ENCODE results near the gene RHEX. TPM values are rescaled to one million over a fixed set of nuclear protein-coding genes. Genes with fewer than 3 reads are reported as not detected.

RHEX gene
- total RNA-seq, 1 donor from 2014 or later, result 34.8 TPM

DNA sequence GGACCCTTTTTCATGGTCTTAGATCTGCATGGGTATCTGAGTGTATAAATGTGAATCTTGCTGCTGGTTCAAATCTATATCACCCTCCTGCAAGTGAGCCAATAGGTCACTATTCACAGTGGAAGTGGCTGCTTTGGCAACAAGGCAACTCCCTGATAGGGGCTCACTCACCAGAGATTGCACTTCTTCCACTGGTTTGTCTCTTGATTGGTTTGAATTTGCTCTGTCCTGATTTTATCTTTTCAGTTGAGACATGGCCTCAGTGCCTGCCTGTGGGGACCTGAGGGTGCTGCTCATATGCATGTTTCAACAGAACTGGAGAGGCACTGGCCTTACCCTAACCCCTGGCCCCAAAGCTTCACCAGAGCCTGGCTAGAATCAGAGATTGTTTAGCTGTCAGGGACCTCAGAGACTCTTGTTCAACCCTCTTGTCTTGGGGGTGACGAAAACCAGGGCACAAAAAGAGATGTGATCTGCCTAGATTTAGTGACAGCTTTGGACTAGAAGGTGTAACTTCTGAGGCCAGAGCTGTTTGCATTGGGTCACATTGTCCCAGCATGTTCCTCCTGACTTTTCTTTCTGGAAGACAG lies 47.3 kb downstream of the RHEX start:
- H3K36me3 Mint-ChIP-seq (ENCODE audit: low read depth), result peaks cover 5% of the 10 kb centered on the region
- intact Hi-C loops (cut with micrococcal nuclease), result no loop called here
- ATAC-seq (ENCODE audit: low read depth) (no peak), DNase-seq (no peak)
- ChIA-PET POLR2A (no interaction called here), CTCF (interaction anchor here (1.1 to 8.7 kb wide), 3 partner anchors 38 to 115 kb away, joined by 3 to 154 read pairs (median 4); no protein-coding TSS in a partner anchor)
- TF ChIP-seq, protein P1, sequence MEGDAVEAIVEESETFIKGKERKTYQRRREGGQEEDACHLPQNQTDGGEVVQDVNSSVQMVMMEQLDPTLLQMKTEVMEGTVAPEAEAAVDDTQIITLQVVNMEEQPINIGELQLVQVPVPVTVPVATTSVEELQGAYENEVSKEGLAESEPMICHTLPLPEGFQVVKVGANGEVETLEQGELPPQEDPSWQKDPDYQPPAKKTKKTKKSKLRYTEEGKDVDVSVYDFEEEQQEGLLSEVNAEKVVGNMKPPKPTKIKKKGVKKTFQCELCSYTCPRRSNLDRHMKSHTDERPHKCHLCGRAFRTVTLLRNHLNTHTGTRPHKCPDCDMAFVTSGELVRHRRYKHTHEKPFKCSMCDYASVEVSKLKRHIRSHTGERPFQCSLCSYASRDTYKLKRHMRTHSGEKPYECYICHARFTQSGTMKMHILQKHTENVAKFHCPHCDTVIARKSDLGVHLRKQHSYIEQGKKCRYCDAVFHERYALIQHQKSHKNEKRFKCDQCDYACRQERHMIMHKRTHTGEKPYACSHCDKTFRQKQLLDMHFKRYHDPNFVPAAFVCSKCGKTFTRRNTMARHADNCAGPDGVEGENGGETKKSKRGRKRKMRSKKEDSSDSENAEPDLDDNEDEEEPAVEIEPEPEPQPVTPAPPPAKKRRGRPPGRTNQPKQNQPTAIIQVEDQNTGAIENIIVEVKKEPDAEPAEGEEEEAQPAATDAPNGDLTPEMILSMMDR (IDR thresholded peaks at IDR 0.05), result no peak
- H3K27ac Mint-ChIP-seq, result no peak overlapping the region
- no peaks in the 10 kb centered on the region for H3K27me3 Mint-ChIP-seq
- no peaks in the 10 kb centered on the region for H3K9me3 Mint-ChIP-seq
- peaks cover 38% of the 10 kb centered on the region for H3K4me1 Mint-ChIP-seq
- no peak overlapping the region for H3K4me3 Mint-ChIP-seq

DNA sequence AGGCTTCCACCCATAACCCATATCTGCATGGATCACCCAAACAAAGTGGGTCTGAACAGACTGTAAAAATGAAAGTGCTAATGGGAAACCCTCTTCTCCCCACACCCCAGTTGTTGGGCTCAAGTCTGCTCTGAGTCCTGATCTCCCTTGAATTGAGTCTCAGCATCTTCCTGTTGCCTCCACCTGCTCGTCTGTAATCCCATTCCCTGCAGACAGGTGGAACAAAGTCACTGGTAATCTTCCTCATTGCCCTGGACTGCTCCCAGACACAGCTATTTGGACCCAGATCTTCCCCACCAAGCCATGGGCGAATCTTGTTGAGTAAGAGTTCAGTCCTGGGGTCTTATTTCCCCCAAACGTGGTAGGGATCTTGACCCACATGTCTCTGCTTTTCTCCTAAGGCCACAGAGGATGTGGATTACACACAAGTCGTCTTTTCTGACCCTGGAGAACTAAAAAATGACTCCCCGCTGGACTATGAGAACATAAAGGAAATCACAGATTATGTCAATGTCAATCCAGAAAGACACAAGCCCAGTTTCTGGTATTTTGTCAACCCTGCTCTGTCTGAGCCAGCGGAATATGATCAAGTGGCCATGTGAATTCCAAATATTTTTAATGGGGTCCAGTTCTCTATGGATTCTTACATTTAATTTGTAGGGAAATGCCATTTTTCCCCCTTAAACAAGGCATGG lies 48.5 kb downstream of the RHEX start:
- POLR2A ChIA-PET, result interaction anchor here (0.6 to 1.1 kb wide), 3 partner anchors 19 to 64 kb away, joined by 3 to 7 read pairs (median 3); no protein-coding TSS in a partner anchor
- peaks cover 50% of the 10 kb centered on the region for H3K4me1 Mint-ChIP-seq
- DNase-seq (no peak), ATAC-seq (ENCODE audit: low read depth) (no peak)
- H3K4me3 Mint-ChIP-seq, result no peak overlapping the region
- peaks cover 5% of the 10 kb centered on the region for H3K36me3 Mint-ChIP-seq (ENCODE audit: low read depth)
- no peaks in the 10 kb centered on the region for H3K9me3 Mint-ChIP-seq
- TF ChIP-seq, protein P1 (IDR thresholded peaks at IDR 0.05), result no peak
- CTCF ChIA-PET, result interaction anchor here (0.9 to 11.7 kb wide), 4 partner anchors 70 to 124 kb away, joined by 3 to 342 read pairs (median 79); no protein-coding TSS in a partner anchor
- intact Hi-C loops (cut with micrococcal nuclease), result no loop called here
- H3K27ac Mint-ChIP-seq, result peak overlapping the region; percentile 10
- no peaks in the 10 kb centered on the region for H3K27me3 Mint-ChIP-seq

DNA sequence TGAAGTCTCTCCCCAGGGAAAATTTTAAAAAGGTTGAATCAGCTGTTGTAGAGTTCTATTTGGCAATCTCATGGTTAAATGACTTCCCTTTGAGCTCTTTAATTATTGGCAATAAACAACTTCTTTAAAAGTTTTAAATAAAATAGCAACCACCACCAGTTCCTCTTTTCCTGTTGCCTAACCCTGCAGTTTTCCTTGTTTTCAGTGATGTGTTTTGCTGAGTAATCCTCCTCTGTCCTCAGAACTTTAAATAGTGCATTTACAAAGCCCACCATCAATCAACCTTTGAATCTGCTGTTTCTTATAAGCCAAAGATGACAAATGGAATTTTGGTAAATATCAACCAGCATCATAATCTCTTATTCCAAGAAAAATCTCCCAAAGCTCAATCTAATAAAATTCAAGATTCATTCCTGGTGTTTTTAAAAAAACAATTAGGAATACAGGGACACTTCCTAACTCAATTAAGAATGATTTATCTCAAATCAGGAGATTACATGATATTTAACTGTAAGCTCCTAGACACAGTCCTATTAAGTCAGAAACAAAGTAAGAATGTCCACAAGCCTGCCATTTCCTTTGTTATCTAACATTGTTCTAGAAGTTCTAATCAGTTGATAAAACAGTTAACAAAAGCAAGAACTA lies 49.4 kb downstream of the RHEX start:
- no peak for ATAC-seq (ENCODE audit: low read depth)
- no peaks in the 10 kb centered on the region for H3K27me3 Mint-ChIP-seq
- peaks cover 5% of the 10 kb centered on the region for H3K36me3 Mint-ChIP-seq (ENCODE audit: low read depth)
- DNase-seq, result no peak
- CTCF ChIA-PET, result interaction anchor here (0.9 to 11.7 kb wide), 5 partner anchors 71 to 184 kb away, joined by 3 to 342 read pairs (median 6); no protein-coding TSS in a partner anchor
- H3K4me1 Mint-ChIP-seq, result peaks cover 52% of the 10 kb centered on the region
- no peaks in the 10 kb centered on the region for H3K9me3 Mint-ChIP-seq
- POLR2A ChIA-PET, result interaction anchor here (0.8 to 1.1 kb wide), 4 partner anchors 47 to 68 kb away, joined by 3 to 7 read pairs (median 4); no protein-coding TSS in a partner anchor
- intact Hi-C loops (cut with micrococcal nuclease), result no loop called here
- no peak overlapping the region for H3K27ac Mint-ChIP-seq
- no peak overlapping the region for H3K4me3 Mint-ChIP-seq
- TF ChIP-seq, protein P1 (IDR thresholded peaks at IDR 0.05), result no peak

DNA sequence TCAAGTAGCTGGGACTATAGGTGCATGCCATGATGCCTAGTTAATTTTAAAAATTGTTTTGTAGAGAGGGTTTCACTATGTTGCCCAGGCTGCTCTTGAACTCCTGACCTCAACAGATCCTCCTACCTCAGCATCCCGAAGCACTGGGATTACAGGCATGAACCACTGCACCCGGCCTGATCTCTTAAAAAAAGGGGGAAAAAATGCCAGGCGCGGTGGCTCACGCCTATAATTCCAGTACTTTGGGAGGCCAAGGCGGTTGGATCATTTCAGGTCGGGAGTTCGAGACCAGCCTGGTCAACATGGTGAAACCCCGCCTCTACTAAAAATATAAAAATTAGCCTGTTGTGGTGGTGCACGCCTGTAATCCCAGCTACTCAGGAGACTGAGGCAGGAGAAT lies 51.0 kb downstream of the RHEX start:
- Mint-ChIP-seq H3K36me3 (ENCODE audit: low read depth) (no peaks in the 10 kb centered on the region), H3K4me3 (no peak overlapping the region), H3K9me3 (no peaks in the 10 kb centered on the region), H3K27ac (no peak overlapping the region), H3K4me1 (peaks cover 48% of the 10 kb centered on the region), H3K27me3 (no peaks in the 10 kb centered on the region)
- ATAC-seq (ENCODE audit: low read depth), result no peak
- intact Hi-C loops (cut with micrococcal nuclease), result no loop called here
- DNase-seq, result no peak
- CTCF ChIA-PET, result interaction anchor here (1.3 to 11.7 kb wide), 4 partner anchors 53 to 127 kb away, joined by 4 to 342 read pairs (median 95); no protein-coding TSS in a partner anchor
- POLR2A ChIA-PET, result interaction anchor here (0.6 to 1.6 kb wide), 3 partner anchors 64 to 120 kb away, joined by 3 to 13 read pairs (median 8); no protein-coding TSS in a partner anchor
- TF ChIP-seq, protein P1 (IDR thresholded peaks at IDR 0.05), result no peak
